GM18519 (cell line): ENCODE measurements around the gene ASTN1.
A peak's percentile ranks its signal among the peaks of the same experiment; 100 is the strongest.
"Not testable (repeated sequence)": the region's sequence is repeated elsewhere in the genome, so short reads cannot be mapped to it uniquely, and the experiment has no call there.

Source experiments
- ATAC-seq: cut with Tn5 transposase; IDR thresholded peaks from one replicate; pipeline ENCODE4 v1.9.1; 2021; ENCODE audit warnings: mild to moderate bottlenecking, moderate library complexity; ENCODE audit not compliant: unreplicated experiment, low FRiP score

ASTN1 gene

GRCh38 chr1:177116941-177117340 is 47.6 kb downstream of the ASTN1 start:
- no peak for ATAC-seq

GRCh38 chr1:177106614-177107365 is 57.7 kb downstream of the ASTN1 start:
- ATAC-seq, result no peak

DNA sequence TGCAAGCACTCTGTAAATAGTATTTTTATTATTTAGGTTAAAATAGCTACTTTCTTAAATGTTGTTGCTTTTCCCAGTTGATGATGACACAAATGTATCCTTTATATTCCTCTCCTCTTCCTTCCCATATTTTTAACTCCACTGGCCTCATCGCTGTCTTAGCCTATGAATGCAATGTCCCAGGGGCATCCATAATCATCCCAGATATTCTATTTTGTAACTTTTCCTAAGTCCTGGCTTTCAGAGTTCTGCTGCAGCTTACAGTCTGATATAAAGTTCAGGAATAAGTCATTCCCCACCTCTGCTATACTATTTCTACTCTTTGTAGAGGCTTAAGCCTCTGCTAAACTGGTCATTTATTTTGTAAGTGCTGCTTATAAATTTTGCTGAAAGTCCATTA is 58.3 kb downstream of the ASTN1 start:
- no peak for ATAC-seq

GRCh38 chr1:177103005-177103852 is 61.3 kb downstream of the ASTN1 start:
- ATAC-seq, result no peak

- ATAC-seq, result no peak
Observed at GRCh38 chr1:177092001-177092400, 72.5 kb downstream of the ASTN1 start.

GRCh38 chr1:177091040-177091439 is 73.5 kb downstream of the ASTN1 start:
- no peak for ATAC-seq

DNA sequence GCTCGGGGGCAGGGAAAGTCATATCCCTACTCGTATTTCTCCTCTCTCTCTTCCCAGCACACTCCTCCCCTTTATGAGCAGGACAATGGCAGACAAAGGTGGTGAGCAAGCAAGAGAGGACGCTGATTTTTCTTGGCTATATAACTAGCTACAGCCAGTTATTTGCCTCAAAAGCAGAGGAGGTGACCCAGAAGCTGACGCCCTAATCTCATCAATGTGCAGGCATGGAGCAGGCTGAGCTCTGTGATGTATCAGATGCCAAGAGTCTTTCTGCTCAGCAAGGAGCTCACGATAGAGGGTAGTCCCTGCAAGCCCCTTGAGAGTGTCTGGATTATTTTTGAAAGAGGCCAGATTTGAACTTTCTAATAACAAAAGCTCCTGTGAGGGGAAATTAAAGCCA is 75.5 kb downstream of the ASTN1 start:
- ATAC-seq, result no peak

DNA sequence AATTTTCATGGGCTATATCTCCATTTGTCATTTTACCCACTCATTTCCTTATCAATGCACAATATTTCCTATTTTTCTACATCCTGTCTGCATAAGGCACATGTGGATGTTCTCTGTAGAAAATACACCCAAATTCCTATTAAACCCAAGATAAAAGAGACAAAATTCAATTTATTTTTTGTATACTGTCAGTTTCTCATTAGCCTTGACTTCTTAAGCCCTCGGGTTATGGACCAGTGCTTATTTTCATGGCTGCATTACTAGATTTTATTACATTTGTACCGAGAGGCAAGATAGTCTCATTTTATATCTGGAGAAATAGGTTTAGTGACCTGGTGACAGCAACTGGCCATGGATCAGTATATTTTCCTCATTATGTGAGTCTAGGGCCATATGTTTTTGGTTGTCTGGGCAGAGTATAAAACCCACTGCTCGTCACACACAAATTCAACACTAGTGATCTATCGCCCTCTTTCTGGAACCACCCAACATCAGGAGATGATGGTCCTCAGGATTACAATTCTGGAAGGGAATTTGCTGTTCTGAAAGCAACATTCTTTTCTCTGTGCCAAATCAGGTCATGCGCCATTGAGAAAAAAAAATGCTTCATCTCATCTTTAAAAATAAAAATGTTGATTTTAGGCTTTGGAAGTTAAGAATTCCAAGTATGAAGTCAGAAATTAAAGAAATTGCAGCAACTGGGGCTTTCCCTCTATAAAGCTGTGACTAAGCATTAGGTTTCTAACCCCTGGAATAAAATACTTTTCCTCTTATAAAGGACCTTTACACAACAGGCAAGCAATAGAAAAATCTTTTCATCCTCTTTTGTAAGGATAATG is 81.4 kb downstream of the ASTN1 start:
- ATAC-seq, result no peak

DNA sequence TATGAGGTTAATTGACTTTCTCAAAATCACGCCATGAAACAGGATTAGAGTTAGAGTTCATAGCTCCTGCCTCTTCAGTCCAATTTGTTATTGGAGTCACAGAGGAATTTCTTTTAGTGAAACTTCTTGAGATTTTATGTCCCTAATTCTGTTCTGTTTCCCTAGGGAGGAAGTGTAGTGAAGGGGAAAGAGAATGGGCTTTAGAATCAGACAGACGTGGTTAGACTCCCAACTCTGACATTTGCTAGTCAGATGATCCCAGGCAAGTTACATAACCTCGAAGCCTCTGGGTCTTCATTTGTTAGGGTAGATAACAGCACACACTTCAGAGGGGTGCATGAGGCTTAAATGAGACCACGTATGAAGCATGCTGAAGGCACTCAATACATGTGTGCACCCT is 83.9 kb downstream of the ASTN1 start:
- no peak for ATAC-seq

DNA sequence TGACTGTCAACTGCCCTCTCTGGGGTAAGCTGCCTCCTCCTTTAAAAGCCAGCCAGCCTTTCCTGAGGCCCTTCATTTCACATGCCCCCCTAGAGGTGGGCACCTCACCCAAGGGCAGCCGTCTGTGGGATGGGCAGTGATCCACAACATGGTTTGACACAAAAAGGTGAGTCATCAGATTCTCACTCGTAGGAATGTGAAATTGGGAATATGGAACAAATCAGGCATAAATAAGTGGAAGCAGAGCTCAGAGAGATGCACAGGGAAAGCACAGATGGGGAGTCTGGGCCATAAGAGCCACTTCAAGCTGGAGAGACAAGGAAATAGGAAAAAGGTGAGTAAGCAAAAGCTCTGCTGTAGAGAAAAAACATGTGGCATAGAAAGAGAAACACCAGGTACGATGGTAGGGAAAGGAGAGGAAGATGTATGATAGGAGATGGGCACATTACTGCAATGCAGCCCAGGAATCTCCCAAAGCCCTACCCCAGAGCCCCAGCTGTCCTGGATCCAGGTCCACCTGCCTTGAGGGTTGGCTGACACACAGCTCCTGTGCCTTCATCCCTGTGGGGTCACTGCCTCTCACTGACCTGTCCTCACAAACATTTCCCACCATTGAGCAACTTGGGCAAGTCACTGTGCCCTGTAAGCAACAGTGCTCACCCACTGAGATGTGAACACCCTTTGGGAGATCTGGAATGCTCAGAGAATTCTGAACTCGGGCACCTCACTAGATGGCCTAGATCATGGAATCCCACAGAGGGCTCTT is 86.6 kb downstream of the ASTN1 start:
- no peak for ATAC-seq

DNA sequence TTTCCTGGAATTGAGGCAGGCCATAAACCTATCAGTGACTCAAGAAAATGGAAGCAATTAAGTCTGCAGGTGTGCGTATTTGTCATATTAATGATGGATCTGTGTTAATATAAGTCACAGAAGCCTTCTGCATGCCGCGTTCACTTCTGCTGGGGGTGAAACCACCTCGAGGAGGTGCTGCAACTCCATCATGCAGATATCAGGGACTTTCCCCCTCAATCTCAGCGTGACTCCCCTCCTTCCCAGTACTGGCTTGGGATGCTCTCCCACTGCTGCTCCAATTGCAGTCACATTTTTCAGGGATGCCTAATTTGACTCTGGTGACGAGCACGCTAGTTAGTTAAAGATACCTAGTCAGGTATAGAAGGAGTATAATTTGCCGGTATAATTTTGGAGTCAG is 87.5 kb downstream of the ASTN1 start:
- ATAC-seq, result no peak

DNA sequence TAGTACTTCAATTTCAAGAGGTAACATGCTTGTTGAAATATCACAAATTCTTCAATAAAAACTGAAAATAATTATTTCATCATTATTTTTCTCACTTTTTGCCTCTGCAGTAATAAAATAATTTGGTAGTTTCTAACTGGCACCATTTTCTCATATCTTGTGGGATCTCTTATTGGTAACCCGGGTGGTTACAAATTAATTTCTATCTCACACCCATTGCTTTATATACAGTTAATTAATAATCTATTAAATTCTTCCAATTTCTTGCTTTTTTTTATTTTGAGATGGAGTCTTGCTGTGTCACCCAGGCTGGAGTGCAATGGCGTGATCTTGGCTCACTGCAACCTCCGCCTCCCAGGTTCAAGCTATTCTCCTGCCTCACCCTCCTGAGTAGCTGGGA is 89.7 kb downstream of the ASTN1 start:
- not testable (repeated sequence) for ATAC-seq

DNA sequence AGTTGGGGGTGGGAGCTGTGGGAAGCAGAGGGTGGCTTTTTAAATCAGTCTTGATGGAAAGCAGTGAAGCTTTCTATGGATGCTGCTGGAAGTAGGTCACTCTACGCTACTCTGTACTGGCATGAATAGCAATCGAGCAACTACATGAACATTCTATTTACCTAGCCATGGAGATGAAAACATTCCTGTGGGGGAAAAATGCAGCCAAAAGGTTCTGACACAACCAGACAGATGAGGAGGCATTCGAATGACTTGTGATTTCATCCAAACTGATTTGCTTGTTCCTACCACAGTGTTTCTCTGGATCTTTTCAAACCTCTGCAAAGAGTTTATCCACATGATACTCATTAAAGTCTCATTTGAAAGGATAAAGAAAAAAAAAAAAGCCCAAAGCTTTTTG is 95.0 kb downstream of the ASTN1 start:
- no peak for ATAC-seq

- no peak for ATAC-seq
Observed at GRCh38 chr1:177067752-177068410, 96.6 kb downstream of the ASTN1 start.

DNA sequence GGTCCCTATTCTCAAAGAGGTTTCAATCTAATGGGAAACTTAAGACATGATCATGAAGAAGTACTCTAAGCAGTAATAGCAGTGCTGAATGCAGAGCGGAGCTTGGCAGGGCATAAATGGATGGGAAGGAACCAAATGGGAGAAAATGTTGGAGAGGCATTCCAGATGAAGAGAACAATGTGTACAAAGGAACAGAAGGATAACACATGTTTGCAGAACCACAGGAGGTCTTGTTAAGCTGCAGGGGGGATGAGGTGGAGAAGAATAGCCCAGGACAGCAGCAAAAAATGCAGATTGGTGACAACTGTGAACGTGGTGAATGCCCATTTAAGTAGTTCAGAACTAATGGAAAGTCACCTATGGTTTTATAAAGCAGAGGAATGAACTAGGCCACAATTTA is 99.1 kb downstream of the ASTN1 start:
- no peak for ATAC-seq

GRCh38 chr1:177063648-177064047 is 100.9 kb downstream of the ASTN1 start:
- no peak for ATAC-seq

- no peak for ATAC-seq
Observed at GRCh38 chr1:177054542-177054941, 110.0 kb downstream of the ASTN1 start.

DNA sequence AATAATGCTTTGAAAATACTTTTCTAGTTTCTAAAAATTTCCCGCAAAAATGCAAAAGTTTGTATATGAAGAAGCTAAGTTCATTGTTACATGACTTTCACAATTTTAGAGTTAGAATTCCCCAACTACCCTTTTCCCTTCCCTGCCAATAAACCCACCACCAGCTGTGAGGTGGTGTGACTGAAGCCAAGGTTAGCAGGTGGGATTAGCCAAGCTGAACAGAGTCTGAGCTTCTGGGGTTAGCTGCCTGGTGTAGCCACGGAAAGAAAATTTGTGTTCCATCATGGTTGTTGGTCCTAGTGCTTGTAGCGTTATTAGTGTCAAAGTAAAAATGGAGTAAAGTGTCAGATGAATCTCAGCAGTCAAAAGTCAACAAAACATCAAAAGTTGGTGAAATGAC is 110.9 kb downstream of the ASTN1 start:
- peak; percentile 62 for ATAC-seq

- no peak for ATAC-seq
Observed at GRCh38 chr1:177048314-177049069, 116.0 kb downstream of the ASTN1 start.
